ENCODE measurements around the gene MMP24. TPM values are rescaled to one million over a fixed set of nuclear protein-coding genes. Genes with fewer than 3 reads are reported as not detected.

Gene MMP24
- total RNA-seq, 4 donors from 2014 or later, result 0.21 to 0.78 (median 0.66) TPM; not detected in 1

- no peaks in the 10 kb centered on the region for H3K9me3 ChIP-seq
- 83 to 85% methylated on average over 4 of the region's 4 CpGs for WGBS, 2 donors
- TF ChIP-seq CTCF (IDR thresholded peaks at IDR 0.05) (no peak), EP300 (IDR thresholded peaks at IDR 0.05) (no peak), POLR2A (IDR thresholded peaks at IDR 0.05) (no peak)
- H3K27me3 ChIP-seq, result no peaks in the 10 kb centered on the region
- no peak overlapping the region for H3K4me3 ChIP-seq
- no peak for DNase-seq (ENCODE audit: low spot score in 2 of 2)
- peaks cover 0 to 31% (median 0%) of the 10 kb centered on the region in 3 donors for H3K36me3 ChIP-seq
- H3K27ac ChIP-seq, result no peak overlapping the region
- H3K4me1 ChIP-seq, result no peaks in the 10 kb centered on the region
These were observed 11.7 kb downstream of the MMP24 start for GRCh38 chr20:35238170-35238569.

GRCh38 chr20:35238735-35239134 is 12.2 kb downstream of the MMP24 start:
- no peaks in the 10 kb centered on the region for H3K9me3 ChIP-seq
- no peak for TF ChIP-seq EP300 (IDR thresholded peaks at IDR 0.05)
- no peak for TF ChIP-seq CTCF (IDR thresholded peaks at IDR 0.05)
- H3K27ac ChIP-seq, result no peak overlapping the region
- H3K4me3 ChIP-seq, result no peak overlapping the region
- H3K27me3 ChIP-seq, result no peaks in the 10 kb centered on the region
- no peaks in the 10 kb centered on the region for H3K4me1 ChIP-seq
- peaks cover 0 to 31% (median 0%) of the 10 kb centered on the region in 3 donors for H3K36me3 ChIP-seq
- 85% methylated on average over 5 of the region's 5 CpGs for WGBS, 2 donors
- no peak for DNase-seq (ENCODE audit: low spot score in 2 of 2)

GRCh38 chr20:35240083-35240810 is 13.8 kb downstream of the MMP24 start:
- Histone ChIP-seq H3K27ac (no peak overlapping the region), H3K4me3 (no peak overlapping the region), H3K4me1 (no peaks in the 10 kb centered on the region), H3K9me3 (no peaks in the 10 kb centered on the region), H3K36me3 (peaks cover 0 to 23% (median 0%) of the 10 kb centered on the region in 3 donors), H3K27me3 (no peaks in the 10 kb centered on the region)
- WGBS, 2 donors, result 65% methylated on average over 5 of the region's 5 CpGs
- no peak for DNase-seq (ENCODE audit: low spot score in 2 of 2)
- TF ChIP-seq EP300 (IDR thresholded peaks at IDR 0.05), result no peak
- TF ChIP-seq POLR2A (IDR thresholded peaks at IDR 0.05), result no peak
- TF ChIP-seq CTCF (IDR thresholded peaks at IDR 0.05), result no peak

- H3K4me3 ChIP-seq, result no peak overlapping the region
- no peaks in the 10 kb centered on the region for H3K27me3 ChIP-seq
- no peak for DNase-seq (ENCODE audit: low spot score in 2 of 2)
- no peak overlapping the region for H3K27ac ChIP-seq
- peaks cover 0 to 17% (median 0%) of the 10 kb centered on the region in 3 donors for H3K36me3 ChIP-seq
- 84 to 88% methylated on average over 2 of the region's 2 CpGs for WGBS, 2 donors
- H3K4me1 ChIP-seq, result no peaks in the 10 kb centered on the region
- TF ChIP-seq EP300 (IDR thresholded peaks at IDR 0.05), result no peak
- no peaks in the 10 kb centered on the region for H3K9me3 ChIP-seq
These were observed 14.4 kb downstream of the MMP24 start for GRCh38 chr20:35240811-35241293.

GRCh38 chr20:35243317-35243716 is 16.8 kb downstream of the MMP24 start:
- WGBS, 2 donors, result 56 to 67% methylated on average over 2 of the region's 2 CpGs
- Histone ChIP-seq H3K36me3 (no peaks in the 10 kb centered on the region), H3K4me1 (no peaks in the 10 kb centered on the region), H3K27ac (no peak overlapping the region), H3K4me3 (no peak overlapping the region), H3K9me3 (no peaks in the 10 kb centered on the region), H3K27me3 (no peaks in the 10 kb centered on the region)
- TF ChIP-seq EP300 (IDR thresholded peaks at IDR 0.05) (no peak), CTCF (IDR thresholded peaks at IDR 0.05) (no peak), POLR2A (IDR thresholded peaks at IDR 0.05) (no peak)
- no peak for DNase-seq (ENCODE audit: low spot score in 2 of 2)

All from tibial nerve (tissue), 4 donors.